ENCODE data around the gene ABHD17A. TPM values are rescaled to one million over a fixed set of nuclear protein-coding genes. Genes with fewer than 3 reads are reported as not detected.

Gene ABHD17A
- total RNA-seq, 1 donor from 2014 or later: 83.0 TPM

DNA sequence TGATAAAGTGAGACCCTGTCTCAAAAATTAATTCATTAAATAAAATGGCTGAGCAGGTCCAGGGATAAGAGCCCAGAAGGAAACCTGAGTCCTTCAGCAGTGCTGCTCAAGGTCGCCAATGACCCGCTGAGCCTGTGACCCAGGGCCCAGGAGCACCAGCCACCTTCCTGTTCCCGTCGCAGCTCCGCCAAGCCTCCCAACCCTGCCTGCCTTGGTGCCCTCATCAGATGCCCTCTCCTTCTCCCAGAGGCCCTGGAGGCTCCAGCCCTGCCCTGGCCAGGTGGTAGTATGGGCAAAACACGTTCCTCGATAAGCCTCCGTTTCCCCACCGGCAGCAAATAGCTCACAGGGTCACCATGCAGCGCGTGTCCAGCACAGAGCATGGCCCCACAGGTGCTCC is 39.7 kb downstream of the ABHD17A start:
- Histone ChIP-seq H3K9me3 (no peaks in the 10 kb centered on the region), H3K4me1 (peaks cover 72% of the 10 kb centered on the region), H3K4me3 (no peak overlapping the region), H3K36me3 (no peaks in the 10 kb centered on the region), H3K27me3 (no peaks in the 10 kb centered on the region), H3K27ac (no peak overlapping the region)
- intact Hi-C loops (cut with DNase I): no loop called here
- DNase-seq (ENCODE audit: extremely low spot score in 2 of 2): no peak
- TF ChIP-seq POLR2A (IDR thresholded peaks at IDR 0.05) (no peak), POLR2AphosphoS5 (IDR thresholded peaks at IDR 0.05; ENCODE audit: insufficient read depth in 1 of 2, low read depth in 1 of 2) (no peak)
- TF ChIP-seq, protein P1, sequence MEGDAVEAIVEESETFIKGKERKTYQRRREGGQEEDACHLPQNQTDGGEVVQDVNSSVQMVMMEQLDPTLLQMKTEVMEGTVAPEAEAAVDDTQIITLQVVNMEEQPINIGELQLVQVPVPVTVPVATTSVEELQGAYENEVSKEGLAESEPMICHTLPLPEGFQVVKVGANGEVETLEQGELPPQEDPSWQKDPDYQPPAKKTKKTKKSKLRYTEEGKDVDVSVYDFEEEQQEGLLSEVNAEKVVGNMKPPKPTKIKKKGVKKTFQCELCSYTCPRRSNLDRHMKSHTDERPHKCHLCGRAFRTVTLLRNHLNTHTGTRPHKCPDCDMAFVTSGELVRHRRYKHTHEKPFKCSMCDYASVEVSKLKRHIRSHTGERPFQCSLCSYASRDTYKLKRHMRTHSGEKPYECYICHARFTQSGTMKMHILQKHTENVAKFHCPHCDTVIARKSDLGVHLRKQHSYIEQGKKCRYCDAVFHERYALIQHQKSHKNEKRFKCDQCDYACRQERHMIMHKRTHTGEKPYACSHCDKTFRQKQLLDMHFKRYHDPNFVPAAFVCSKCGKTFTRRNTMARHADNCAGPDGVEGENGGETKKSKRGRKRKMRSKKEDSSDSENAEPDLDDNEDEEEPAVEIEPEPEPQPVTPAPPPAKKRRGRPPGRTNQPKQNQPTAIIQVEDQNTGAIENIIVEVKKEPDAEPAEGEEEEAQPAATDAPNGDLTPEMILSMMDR (IDR thresholded peaks at IDR 0.05): no peak

DNA sequence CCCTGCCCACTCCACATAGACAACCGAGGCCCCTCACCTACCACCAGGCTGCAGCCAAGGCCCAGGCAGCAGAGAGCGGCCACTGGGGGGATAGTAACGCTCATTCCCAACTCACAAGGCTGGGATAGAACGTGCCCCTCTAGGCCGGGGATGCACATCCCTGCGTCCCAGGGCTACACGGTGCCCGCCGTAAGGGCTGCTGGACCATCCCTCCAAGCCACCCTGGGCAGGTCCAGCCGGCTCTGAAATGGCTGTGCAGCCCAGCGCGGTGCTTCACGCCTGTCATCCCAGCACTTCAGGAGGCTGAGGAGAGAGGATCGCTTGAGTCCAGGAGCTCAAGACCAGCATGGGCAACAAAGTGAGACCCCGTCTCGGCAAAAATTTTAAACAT is 40.2 kb downstream of the ABHD17A start:
- TF ChIP-seq POLR2AphosphoS5 (IDR thresholded peaks at IDR 0.05; ENCODE audit: insufficient read depth in 1 of 2, low read depth in 1 of 2) (no peak), POLR2A (IDR thresholded peaks at IDR 0.05) (no peak)
- TF ChIP-seq, protein P1 (IDR thresholded peaks at IDR 0.05): no peak
- H3K36me3 ChIP-seq: no peaks in the 10 kb centered on the region

DNA sequence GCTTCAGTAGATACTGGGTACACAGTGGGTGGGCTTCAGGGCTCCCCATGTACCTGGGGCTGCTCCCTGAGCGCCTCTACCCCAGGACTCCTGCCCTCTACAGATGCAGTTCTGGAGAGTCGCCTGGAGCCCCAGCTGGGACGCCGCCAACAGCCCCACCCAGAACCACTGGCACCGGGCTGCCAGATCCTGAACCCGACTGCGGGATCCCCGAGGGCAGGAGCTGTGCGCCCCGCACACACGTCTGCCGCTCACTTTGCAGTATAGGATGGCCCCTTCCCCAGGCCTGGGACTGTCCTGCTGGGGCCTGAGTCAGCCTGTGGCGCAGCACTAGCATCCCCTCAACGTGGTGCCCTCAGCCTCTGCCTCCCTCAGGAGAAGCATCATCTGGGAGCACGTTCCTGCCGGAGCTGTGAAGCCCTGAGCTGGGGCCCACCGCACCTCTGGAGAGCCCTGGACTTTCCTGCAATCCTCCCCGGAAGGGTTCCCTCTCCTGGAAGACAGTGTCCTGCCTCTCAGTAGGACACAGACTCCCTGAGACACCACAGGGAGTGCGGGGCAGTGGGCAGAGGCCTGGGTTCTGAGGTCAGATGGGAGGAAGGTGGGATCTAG is 40.7 kb downstream of the ABHD17A start:
- TF ChIP-seq, protein P1 (IDR thresholded peaks at IDR 0.05): no peak
- TF ChIP-seq POLR2AphosphoS5 (IDR thresholded peaks at IDR 0.05; ENCODE audit: insufficient read depth in 1 of 2, low read depth in 1 of 2) (no peak), POLR2A (IDR thresholded peaks at IDR 0.05) (no peak)
- Histone ChIP-seq H3K9me3 (no peaks in the 10 kb centered on the region), H3K36me3 (no peaks in the 10 kb centered on the region), H3K4me1 (peaks cover 82% of the 10 kb centered on the region), H3K27ac (no peak overlapping the region), H3K4me3 (no peak overlapping the region), H3K27me3 (no peaks in the 10 kb centered on the region)
- intact Hi-C loops (cut with DNase I): no loop called here
- no peak for DNase-seq (ENCODE audit: extremely low spot score in 2 of 2)

More for the DNA sequence above, 40.2 kb downstream of the ABHD17A start:
- Histone ChIP-seq H3K4me1 (peaks cover 77% of the 10 kb centered on the region), H3K27me3 (no peaks in the 10 kb centered on the region), H3K27ac (no peak overlapping the region), H3K4me3 (no peak overlapping the region), H3K9me3 (no peaks in the 10 kb centered on the region)
- DNase-seq (ENCODE audit: extremely low spot score in 2 of 2): no peak
- intact Hi-C loops (cut with DNase I): no loop called here

DNA sequence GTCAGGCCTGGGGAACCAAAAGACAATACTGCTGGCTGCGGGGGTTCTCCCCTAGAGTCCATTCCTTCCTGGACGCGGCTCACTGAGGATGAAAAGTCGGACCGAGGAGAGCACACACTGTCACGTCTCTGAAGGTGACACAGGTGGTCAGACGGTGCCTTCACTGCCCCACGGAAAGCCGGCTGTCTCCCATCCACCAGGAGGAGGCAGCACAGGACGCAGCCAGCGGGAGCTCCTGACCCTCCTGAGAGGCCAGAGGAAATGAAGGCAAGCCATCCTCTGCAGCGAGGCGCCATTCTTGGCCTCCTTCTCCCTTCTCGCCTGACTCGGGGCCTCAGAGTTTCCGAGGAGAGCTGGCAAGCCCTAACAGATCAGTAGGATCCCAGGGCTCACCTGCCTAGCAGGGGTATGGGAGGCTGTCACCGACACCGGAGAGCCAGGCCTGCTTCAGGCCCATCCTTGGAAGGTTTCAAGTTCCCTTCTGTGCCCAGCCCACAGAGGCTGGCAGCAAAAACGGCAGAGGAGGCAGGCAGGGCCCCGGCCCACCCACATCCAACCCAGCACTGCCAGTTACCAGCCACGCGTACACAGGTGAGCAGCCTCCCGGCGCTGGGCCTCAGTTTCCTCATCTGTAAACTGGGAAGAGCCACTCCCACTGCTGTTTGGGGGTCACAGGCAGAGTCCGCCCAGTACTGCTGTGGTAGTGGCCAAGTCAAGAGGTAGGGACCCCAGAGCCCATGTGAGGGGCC is 41.5 kb downstream of the ABHD17A start:
- Histone ChIP-seq H3K4me1 (peaks cover 88% of the 10 kb centered on the region), H3K36me3 (no peaks in the 10 kb centered on the region), H3K4me3 (no peak overlapping the region), H3K27me3 (no peaks in the 10 kb centered on the region), H3K27ac (no peak overlapping the region), H3K9me3 (no peaks in the 10 kb centered on the region)
- TF ChIP-seq, protein P1 (IDR thresholded peaks at IDR 0.05): no peak
- TF ChIP-seq POLR2AphosphoS5 (IDR thresholded peaks at IDR 0.05; ENCODE audit: insufficient read depth in 1 of 2, low read depth in 1 of 2) (no peak), POLR2A (IDR thresholded peaks at IDR 0.05) (no peak)
- DNase-seq (ENCODE audit: extremely low spot score in 2 of 2): no peak
- intact Hi-C loops (cut with DNase I): no loop called here

DNA sequence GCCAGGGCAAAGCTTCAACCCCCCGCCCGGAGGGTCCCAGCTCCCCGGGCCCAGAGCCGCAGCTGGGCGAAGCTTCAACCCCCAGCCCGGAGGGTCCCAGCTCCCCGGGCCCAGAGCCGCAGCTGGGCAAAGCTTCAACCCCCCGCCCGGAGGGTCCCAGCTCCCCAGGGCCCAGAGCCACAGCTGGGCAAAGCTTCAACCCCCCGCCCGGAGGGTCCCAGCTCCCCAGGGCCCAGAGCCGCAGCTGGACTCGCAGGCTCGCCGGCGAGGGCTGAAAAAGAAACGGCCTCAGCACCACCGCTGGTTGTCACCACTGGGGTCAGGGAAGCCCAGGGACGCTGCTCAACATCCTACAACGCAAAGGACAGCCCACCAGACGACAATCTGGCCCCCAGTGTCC is 42.2 kb downstream of the ABHD17A start:
- Histone ChIP-seq H3K4me3 (no peak overlapping the region), H3K4me1 (peaks cover 93% of the 10 kb centered on the region), H3K27me3 (no peaks in the 10 kb centered on the region), H3K36me3 (no peaks in the 10 kb centered on the region), H3K9me3 (no peaks in the 10 kb centered on the region), H3K27ac (no peak overlapping the region)
- TF ChIP-seq POLR2AphosphoS5 (IDR thresholded peaks at IDR 0.05; ENCODE audit: insufficient read depth in 1 of 2, low read depth in 1 of 2) (no peak), POLR2A (IDR thresholded peaks at IDR 0.05) (no peak)
- TF ChIP-seq, protein P1 (IDR thresholded peaks at IDR 0.05): no peak
- DNase-seq (ENCODE audit: extremely low spot score in 2 of 2): no peak
- intact Hi-C loops (cut with DNase I): no loop called here
